Tibial artery (tissue), 4 donors: ENCODE measurements around the gene LRRC8B.

Experiments used
- DNase-seq, 2 donors: peaks; one replicate each; pipeline ENCODE4 v3.0.0-alpha.2; 2019
- H3K27ac ChIP-seq, 2 donors: fragments of 200-600 bp; sonication (generic) in 1 of 2; 1 replicate in 1 of 2; 2 replicates in 1 of 2; pipeline ENCODE4 v1.5.1; 2018 to 2019; ENCODE audit warnings: mild to moderate bottlenecking in 1 of 2
- H3K27me3 ChIP-seq, 2 donors: fragments of 200-600 bp; sonication (generic) in 1 of 2; one replicate each; pipeline versions ENCODE4 v1.5.1 to v1.6.0; 2016 to 2019
- H3K36me3 ChIP-seq, 3 donors: fragments of 200-600 bp; sonication (generic) in 2 of 3; one replicate each; pipeline ENCODE4 v1.5.1; 2016 to 2019; ENCODE audit warnings: mild to moderate bottlenecking in 2 of 3
- H3K4me1 ChIP-seq, 4 donors: fragments of 200-600 bp; sonication (generic) in 2 of 4; 1 replicate in 3 of 4; 2 replicates in 1 of 4; pipeline ENCODE4 v1.5.1; 2016 to 2019
- H3K4me3 ChIP-seq, 2 donors: fragments of 200-600 bp; sonication (generic) in 1 of 2; 1 replicate in 1 of 2; 2 replicates in 1 of 2; pipeline ENCODE4 v1.5.1; 2018 to 2019; ENCODE audit warnings: mild to moderate bottlenecking in 2 of 2
- H3K9me3 ChIP-seq, 3 donors: fragments of 200-600 bp; sonication (generic) in 1 of 3; one replicate each; pipeline ENCODE4 v1.5.1; 2016 to 2019
- CTCF ChIP-seq, 2 experiments: fragments of 200-600 bp in 1 of 2; fragments of 450-650 bp in 1 of 2; IDR thresholded peaks; one replicate each; pipeline ENCODE4 v1.5.1; 2017 to 2019; ENCODE audit warnings: antibody characterized with exemption in 2 of 2, mild to moderate bottlenecking in 1 of 2, moderate library complexity in 1 of 2
- intact Hi-C: fragments of 100-400 bp; cut with DNase I; formaldehyde crosslinking; loops from one replicate; pipeline ENCODE4 v1.15.0; 2023; ENCODE audit warnings: low total_unique reads

The LRRC8B gene

GRCh38 chr1:89546082-89546889, 21.7 kb downstream of the LRRC8B start:
- no peak for TF ChIP-seq CTCF (IDR thresholded peaks at IDR 0.05)
- DNase-seq, result no peak
- Histone ChIP-seq H3K4me3 (no peak overlapping the region), H3K4me1 (peaks cover 0 to 37% (median 7%) of the 10 kb centered on the region in 4 donors), H3K9me3 (no peaks in the 10 kb centered on the region), H3K27ac (no peak overlapping the region), H3K36me3 (no peaks in the 10 kb centered on the region), H3K27me3 (no peaks in the 10 kb centered on the region)
- intact Hi-C loops, result no loop called here

- intact Hi-C loops, result no loop called here
Measured at GRCh38 chr1:89546934-89547562, 22.4 kb downstream of the LRRC8B start.

DNA sequence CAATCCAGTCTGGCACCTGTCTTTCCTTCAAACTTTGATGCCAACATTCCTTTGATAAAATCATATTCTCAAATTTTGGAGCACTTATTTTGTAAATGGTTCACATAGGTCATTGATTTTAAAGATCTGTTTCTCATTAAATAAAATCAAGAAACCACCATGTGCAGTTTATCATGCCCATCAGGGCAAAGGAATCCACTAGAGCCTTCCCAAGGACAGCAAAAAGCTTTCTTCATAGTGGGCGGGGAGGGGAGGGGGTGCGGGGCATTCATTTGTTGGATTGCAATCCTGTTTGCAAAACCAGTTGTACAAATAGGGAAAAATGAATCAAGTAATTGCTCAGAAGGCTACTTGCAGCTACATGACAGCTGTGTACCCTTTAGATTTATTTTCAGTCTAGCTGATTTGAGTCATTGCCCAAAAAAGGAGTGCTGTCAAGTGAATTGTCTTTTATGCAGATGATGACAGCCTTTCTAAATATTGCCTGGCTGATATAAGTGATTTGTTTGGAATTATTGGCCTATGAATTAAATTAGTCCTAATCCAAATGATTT, 23.0 kb downstream of the LRRC8B start:
- Histone ChIP-seq H3K36me3 (no peaks in the 10 kb centered on the region), H3K4me3 (no peak overlapping the region), H3K27me3 (no peaks in the 10 kb centered on the region), H3K27ac (no peak overlapping the region), H3K4me1 (peaks cover 0 to 37% (median 7%) of the 10 kb centered on the region in 4 donors), H3K9me3 (no peaks in the 10 kb centered on the region)
- DNase-seq, result peak in 1 of 2 donors; percentile 66
- TF ChIP-seq CTCF (IDR thresholded peaks at IDR 0.05), result no peak
- intact Hi-C loops, result no loop called here

More at GRCh38 chr1:89546934-89547562, 22.4 kb downstream of the LRRC8B start:
- Histone ChIP-seq H3K27ac (no peak overlapping the region), H3K36me3 (no peaks in the 10 kb centered on the region), H3K4me3 (no peak overlapping the region), H3K27me3 (no peaks in the 10 kb centered on the region), H3K9me3 (no peaks in the 10 kb centered on the region), H3K4me1 (peaks cover 0 to 37% (median 7%) of the 10 kb centered on the region in 4 donors)
- TF ChIP-seq CTCF (IDR thresholded peaks at IDR 0.05), result no peak
- DNase-seq, result no peak

- Histone ChIP-seq H3K27me3 (no peaks in the 10 kb centered on the region), H3K27ac (no peak overlapping the region), H3K36me3 (no peaks in the 10 kb centered on the region), H3K4me1 (peaks cover 0 to 37% (median 7%) of the 10 kb centered on the region in 4 donors), H3K9me3 (no peaks in the 10 kb centered on the region), H3K4me3 (no peak overlapping the region)
- intact Hi-C loops, result no loop called here
- DNase-seq, result no peak
- no peak for TF ChIP-seq CTCF (IDR thresholded peaks at IDR 0.05)
Measured at GRCh38 chr1:89548122-89548857, 23.7 kb downstream of the LRRC8B start.

GRCh38 chr1:89550995-89551394, 26.4 kb downstream of the LRRC8B start:
- no peak overlapping the region for H3K27ac ChIP-seq
- no peak for DNase-seq
- no peaks in the 10 kb centered on the region for H3K9me3 ChIP-seq
- no peaks in the 10 kb centered on the region for H3K27me3 ChIP-seq
- TF ChIP-seq CTCF (IDR thresholded peaks at IDR 0.05), result no peak
- intact Hi-C loops, result no loop called here
- peaks cover 0 to 26% (median 7%) of the 10 kb centered on the region in 4 donors for H3K4me1 ChIP-seq
- no peaks in the 10 kb centered on the region for H3K36me3 ChIP-seq
- H3K4me3 ChIP-seq, result no peak overlapping the region
